NCI-H524 treated with DMSO at 0.1 percent for 48 hours (cell line): ENCODE data around the gene SMU1.

ENCODE experiments used
- DNase-seq: peaks from one replicate; lab custom pipeline; 2025; lab: John Stamatoyannopoulos, UW

SMU1 gene

DNA sequence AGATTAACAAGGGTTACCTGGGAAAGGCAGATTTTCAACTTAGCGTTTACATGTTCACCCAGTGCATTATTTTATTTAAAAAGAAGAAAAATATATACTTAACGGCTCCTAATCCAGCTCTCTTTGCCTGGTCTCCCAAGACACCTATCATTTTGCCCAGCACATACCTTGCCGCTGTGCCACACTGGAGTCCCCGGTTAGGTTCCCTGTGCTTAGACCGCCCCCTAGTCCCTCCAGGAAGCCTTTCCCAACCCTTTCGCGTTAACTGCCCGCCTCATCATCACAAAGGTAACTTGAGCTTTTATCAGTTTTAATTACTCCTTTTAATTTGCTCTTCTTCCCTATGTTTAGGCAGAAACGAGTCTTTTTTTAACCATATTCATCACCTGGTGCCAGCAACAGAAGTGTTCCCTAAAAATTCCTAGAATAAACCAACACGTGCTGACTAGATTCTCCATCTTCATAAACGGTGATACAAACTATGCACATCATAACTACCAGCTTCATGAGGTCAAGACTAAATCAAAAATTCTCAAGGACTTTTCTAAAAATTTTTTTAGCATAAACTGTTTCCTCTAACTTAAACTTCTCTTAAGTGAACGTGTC is 31.7 kb downstream of the SMU1 start:
- DNase-seq: peak; percentile 30

DNA sequence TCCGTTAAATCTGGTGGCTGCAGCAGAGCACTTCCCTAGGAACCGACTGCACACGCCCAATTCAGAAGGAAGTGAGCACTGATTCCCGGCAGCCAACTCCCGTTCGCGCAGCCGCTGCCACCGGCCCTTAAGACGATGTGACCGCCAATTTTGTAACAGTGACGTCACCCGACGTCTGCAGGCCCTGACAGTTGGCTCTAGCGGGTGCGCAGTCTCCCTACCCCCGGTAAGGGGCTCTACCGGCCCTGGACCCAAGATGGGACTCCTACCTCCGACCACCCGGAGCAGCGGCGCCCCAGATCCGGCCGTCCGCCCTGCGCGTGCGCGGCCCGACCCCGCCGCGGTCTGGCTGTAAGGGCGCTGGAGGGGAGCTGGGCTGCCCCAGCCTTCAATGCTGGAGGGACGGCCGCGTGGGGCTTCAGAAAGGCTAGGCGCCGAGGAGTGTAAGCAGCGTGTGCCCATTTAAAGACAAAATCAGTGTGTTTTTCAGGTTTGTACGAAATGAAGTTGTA is 32.3 kb downstream of the SMU1 start:
- peak; percentile 68 for DNase-seq

DNA sequence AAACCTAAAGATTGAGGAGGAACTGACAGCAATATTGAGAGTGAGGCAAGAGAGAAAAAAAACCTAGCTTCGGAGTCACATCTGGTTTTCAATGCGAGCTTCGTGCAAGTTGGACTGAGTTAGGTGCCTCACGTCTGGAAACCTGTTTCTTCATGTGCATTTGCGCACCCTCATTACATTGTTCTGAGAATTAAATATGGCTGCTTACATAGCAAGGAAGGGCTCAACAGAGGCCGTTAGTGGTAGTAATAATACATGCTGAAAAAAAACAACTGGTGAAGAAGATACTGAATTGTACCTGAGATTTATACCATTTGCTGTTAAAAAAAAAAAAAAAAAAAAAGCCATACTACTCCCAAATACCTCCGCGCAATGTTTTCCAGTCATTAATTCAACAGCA is 32.8 kb downstream of the SMU1 start:
- no peak for DNase-seq

DNA sequence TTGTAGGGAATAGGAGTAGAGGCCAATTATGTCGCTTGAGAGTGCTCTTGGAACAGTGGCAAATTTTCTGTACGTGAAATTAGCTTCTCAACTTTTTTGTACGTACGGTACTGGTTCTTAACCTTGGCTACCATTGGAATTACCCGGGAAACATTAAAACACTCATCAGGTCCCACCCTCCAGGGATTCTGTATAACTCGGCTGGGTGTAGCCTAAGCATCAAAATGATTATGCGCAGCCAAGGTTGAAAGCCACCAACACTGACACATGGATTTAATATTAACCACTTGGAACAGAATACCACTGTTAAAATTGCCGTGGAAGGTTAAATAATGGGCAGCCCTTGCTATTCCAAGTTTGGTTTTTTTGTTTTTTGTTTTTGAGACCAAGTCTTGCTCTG is 34.0 kb downstream of the SMU1 start:
- no peak for DNase-seq

DNA sequence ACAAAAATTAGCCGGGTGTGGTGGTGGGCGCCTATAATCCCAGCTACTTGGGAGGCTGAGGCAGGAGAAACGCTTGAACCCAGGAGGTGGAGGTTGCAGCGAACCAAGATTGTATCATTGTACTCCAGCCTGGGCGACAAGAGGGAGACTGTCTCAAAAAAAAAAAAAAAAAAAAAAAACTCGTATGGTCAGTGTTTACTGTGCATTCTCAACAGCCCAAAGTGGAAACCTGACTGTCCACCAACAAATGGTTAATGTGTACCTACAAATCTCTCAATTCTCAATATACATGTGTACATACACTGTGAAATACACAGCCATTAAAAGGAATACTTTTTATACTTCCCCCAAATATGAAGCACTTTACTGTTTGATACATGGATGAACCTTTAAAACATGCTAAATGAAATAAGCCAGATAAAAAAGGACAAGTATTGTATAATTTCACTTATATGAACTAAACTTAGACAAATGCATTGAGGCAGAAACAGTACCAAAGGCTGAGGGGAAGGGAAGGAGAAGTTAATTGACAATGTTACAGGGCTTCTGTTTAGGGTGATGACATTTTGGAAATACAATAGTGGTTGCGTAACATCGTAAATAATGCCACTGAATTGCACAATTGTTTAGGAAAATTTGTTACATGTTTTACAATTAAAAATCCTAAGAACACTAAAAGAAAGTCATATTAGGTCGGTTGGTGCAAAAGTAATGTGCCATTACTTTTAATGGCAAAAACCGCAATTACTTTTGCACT is 34.9 kb downstream of the SMU1 start:
- DNase-seq: no peak

DNA sequence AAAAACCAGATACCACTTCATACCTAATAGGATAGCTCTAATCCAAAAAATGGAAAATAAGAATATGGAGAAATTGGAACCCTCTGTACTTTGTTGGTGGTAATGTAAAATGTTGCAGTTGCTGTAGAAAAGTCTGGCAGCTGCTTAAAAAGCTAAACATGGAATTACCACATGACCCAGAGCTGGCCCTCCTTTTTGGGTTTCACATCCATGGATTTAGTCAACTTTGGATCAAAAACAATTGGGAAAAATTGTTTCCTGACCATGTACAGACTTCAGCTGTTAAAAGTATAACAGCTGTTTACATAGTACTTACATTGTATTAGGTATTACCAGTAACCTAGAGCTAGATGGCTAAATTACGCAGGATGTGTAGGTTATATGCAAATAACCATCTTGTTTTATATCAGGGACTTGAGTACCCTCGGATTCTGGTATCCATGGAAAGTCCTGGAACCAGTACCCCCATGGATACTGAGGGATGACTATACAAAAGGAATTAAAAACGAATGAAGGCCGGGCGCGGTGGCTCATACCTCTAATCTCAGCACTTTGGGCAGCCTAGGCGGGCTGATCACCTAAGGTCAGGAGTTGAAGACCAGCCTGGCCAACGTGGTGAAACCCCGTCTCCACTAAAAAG is 35.6 kb downstream of the SMU1 start:
- no peak for DNase-seq

DNA sequence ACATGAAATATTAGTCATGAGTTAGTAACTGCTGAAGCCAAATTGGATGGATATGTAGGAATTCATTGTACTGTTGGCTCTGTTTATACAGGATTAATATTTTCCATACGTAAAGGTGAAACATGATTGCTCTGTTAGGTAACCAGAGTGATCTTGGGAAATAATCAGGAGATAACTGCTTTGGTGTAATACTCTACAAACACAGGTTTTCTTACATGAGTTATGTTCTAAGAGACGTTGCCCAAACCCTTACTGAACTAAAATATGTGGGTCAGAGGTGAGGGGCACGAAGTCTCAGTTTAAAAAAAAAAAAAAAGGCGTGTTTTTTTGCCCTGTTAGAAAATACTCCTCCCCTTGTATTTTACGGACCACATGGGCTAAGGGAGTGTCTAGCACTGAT is 43.6 kb downstream of the SMU1 start:
- DNase-seq: no peak

DNA sequence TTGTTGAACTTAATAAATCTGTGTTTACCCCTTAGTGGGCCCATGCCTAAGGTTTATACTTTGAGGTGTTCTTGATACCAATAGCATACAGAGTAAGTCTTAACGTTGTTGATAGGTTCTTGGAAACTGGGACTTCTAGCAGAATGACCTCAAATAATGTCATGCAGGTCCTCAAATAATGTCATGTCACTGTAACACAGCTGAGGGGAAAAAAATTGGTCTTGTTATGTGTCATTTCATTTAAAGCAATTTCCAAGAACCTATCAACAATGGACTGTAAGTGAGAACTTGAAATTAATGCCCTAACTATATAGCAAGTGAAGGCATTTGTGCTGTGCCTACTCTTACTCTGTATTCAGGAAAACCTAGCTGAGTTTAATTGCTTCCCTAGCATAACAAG is 44.2 kb downstream of the SMU1 start:
- no peak for DNase-seq

DNA sequence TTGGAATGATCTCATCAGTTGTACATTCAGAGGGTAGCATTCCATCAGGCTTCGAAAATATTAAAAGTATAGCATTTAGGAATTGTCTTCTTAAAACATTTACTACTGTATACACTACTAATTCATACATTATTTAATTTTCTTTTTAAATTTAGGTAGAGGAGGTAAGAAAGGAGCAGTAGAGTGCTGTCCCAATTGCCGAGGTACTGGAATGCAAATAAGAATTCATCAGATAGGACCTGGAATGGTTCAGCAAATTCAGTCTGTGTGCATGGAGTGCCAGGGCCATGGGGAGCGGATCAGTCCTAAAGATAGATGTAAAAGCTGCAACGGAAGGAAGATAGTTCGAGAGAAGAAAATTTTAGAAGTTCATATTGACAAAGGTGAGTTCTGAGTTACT is 46.2 kb downstream of the SMU1 start:
- DNase-seq: no peak

DNA sequence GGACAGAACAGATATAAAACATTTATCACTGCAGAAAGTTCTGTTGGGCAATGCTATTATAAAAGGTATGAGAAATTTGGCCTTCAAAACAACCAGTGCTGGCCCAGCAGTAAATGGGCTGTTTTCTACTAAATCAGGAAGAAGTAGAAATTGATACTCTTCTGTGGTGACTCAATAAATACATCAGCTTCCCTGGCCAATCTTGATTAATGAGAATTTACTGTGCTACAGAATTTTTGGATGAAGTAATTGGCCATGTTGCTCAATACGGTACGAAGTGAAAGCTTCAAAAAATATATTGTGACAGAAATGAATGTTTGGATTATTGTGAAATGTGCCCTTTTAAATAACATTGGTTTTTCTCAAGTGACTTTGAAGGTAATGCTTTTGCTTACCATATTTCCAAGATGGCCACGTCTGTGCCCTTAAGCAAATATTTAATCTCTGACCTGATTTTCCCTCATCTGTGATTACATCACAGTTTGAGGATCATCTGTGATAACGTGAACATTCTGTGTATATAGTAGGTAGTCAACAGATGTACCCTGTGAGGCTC is 47.2 kb downstream of the SMU1 start:
- no peak for DNase-seq

DNA sequence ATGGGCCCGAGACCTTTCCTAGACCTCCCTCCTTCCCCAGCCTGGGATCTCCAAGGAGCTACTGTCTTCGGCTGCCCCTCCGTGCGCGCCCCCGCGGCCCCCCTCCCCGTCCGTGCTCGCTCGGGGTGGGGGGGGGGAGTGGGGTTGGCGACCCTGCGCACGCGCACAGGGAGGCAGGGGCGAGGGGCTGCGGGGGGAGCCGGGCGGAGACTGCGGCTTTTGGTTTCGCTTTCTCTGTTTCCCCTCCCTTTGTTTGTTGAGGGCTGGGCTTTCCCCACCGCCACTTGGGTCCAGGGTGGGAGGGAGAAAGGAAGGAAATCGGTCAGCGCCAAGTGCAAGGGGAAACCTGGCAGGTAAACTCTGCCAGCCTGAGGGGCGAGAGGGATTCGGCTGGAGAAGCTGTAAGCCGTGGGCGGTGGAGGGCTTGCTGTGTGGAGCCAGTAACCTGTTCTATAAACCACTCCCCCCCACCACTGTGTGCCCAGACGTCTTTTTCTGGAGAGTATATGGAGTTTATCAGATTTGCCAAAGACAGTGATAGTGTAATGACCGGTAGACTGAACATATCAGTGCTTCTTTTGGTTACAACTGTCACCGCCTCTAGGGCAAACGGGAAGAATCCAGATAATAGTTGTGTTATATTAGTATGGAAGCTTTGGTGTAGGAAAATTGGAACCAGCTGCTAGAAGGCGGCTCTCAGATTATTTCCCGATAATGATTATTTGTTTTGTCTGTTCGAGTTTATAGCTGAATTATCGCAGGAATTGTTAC is 50.7 kb downstream of the SMU1 start:
- no peak for DNase-seq

DNA sequence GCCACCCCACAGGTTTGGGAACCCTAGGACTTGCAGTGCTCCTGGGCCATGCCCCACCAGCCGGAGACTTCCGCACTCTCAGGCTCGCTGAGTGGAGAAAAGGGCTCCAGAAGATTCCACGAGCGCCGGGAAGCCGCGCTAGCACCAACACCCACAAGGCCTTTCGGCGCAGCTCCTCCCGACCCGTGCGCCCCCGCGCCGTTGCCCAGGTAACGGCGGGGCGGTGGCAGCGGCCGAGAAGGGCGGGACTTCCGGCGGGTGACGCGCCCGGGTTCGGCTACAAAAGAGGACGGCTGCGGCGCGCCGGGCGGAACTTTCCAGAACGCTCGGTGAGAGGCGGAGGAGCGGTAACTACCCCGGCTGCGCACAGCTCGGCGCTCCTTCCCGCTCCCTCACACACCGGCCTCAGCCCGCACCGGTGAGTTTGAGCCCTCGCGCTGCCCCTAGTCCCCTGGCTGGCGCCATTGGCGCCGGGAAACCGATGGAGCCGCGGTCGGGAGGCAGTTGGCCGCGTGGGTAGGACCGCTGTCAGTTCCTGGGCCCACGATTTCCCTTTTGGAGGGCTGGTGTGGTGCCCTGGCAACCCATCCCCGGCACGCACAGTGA is 51.4 kb downstream of the SMU1 start, which contains the start of gene DNAJA1:
TSS of gene DNAJA1 (plus strand) at position 308 of the 606 bp plus-strand sequence. CDS start 1,212 bp downstream, outside the sequence.
- DNase-seq: peak; percentile 51

DNA sequence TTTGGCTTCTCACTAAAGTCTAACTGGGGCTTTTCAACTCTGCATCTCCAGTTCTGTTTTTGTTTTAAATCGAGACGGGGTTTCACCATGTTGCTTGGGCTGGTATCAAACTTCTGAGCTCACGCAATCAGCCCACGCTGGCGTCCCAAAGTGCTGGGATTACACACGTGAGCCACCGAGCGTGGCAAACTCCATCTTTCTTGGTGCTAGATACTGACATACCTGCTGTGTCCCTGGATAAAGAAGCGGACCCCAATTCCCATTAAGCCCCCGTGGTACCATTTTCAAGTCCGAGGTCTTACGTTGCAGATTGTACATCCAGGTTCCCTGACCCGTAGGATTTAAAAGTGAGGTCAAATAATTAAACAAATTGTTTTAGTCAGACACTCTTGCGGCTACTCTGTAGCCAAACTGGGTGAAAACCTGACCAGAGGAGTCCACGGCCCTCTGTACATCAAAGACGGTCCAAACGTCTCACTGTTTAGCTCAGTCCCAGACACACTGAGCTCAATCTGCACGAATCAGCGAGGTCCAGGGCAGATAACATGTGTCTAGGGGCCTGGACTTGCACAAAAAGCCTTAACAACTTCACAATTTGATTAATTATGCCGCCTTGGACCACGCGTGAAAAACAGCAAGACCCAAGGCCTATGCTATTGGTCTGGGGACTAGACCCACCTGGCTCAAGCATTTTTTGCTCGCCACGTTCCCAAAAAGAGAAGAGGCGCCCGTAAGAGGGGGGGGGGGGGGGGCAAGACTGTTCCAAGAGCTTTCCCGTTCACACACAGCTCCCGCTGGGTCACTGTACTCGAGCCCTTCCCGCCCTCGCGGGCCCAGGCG is 52.1 kb downstream of the SMU1 start:
- DNase-seq: no peak

DNA sequence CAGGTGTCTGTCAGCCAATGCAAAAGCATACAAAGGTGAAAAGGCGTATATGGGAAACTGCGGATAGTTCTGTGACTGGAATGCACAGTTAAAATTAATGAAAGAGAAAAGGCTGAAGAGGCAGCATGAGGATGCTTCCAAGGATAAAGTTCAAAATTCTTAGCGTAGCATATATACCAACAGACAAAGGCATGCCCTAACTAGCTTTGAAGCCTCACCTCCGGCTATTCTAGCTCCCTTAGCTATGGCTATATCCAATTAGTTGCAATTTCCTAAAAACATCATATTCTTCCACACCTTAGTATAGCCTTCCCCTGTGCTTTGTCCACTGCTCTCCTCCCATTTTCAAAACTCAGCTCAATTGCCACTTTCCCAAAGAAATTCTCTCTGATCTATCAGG is 52.8 kb downstream of the SMU1 start:
- no peak for DNase-seq

DNA sequence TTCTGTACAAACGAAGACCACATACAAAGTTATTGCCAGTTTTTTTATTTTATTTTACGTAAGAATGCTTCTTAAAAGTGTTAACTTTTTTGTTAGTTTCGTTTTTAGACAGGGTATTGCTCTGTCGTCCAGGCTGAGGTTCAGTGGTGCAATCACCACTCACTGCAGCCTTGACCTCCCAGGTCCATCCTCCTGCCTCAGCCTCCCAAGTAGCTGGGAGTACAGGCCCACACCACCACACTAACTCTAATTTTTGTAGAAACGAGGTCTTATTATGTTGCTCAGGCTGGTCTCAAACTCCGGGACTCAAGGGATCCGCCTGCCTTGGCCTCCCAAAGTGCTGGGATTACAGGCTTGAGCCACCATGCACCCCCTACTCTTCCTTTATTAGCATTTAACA is 53.7 kb downstream of the SMU1 start:
- no peak for DNase-seq

DNA sequence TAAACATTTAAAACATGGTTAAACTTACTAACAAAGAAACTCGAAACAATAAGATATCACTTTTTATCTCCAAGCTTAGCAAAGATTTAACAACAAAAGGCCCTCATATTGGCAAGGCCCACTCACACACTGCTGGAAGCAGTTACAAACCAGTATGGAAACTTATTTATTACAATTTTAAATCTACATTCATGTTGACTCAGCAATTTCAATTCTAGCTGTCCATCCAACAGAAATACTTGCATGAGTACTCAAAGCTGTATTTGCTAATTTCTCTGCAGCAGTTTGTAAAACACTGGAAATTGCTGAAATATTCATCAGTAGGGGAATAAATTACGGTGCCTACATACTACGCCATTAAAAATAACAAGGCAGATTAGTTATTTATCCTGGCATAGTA is 54.2 kb downstream of the SMU1 start:
- no peak for DNase-seq

DNA sequence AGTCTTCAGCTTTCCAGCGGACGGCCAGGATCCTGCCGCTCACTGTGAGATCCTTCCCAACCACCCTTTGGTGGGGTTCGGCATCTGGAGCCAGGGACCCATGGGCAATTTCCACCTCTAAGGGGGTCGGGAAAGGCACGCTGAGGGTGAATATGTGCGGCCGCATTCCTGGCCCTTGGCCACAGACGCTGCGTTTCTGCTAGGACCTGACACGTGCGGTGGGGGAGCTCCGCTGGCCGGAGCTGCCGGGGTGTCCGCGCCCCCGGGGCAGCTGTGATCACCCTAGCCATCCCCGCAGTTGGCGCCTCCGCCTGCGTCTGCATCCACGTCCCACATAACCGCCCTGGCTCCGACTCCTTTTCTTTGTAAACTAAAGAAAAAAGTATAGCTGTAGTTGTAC is 56.7 kb downstream of the SMU1 start:
- no peak for DNase-seq

DNA sequence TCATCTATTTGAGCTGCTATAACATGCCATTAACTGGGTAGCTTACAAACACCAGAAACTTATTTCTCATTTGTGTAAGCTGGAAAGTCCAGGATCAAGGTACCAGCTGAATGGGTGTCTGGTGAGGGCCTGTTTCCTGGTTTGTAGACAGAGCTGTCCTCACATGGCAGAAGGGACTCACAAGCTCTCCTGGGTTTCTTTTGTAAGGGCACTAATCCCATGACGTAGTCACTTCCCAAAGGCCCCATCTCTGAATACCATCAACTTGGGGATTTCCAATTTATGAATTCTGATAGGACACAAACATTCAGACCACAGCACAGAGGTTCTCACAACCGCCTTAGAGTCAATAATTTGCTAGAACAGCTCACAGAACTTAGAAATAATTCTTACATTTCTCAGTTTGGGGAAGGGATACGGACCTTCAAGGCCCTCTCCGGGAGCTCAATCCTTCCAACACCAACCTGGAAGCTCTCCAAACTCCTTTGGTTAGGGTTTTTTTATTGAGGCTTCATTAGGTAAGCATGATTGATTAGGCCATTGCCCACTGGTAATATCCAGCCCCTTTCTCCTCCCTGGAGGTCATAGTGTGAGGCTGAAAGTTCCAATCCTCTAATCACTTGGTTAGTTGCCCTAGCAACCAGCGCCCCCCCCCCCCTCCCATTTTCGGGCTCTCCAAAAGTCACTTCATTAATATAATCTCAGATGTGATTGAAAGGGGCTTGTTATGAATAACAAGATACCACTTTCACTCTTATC is 59.0 kb downstream of the SMU1 start:
- no peak for DNase-seq

DNA sequence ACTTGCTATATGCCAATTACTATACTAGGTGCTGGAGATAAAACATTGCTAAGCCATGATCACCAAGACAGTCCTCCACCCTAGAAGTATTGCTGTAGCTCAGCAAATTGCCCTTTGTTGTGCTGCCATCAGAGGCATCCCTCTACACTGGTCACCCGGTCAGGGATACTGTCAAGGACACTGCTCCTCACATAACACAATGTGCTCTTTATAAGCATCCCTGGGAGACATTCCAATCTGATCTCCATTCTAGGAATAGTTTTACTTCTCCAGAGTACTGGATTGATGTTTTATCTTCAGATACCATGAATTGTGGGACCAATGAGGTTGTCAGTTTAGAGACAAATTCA is 61.8 kb downstream of the SMU1 start:
- DNase-seq: no peak
